CD4-positive, alpha-beta T cell treated with Interleukin-21 for 1 hour (primary cell): ENCODE data around the gene ABHD17A.

Experiments
- DNase-seq: peaks from one replicate; pipeline ENCODE4 v3.0.0-alpha.2; 2020

ABHD17A gene

GRCh38 chr19:1863328-1863637 is 22.0 kb downstream of the ABHD17A start, which contains the start of gene KLF16:
Gene KLF16, minus strand, starts transcription at chr19:1863579. Its CDS starts 82 bp downstream, at chr19:1863497.
- no peak for DNase-seq

- DNase-seq, result peak; percentile 71
Observed at GRCh38 chr19:1862424-1863327, 22.6 kb downstream of the ABHD17A start.

GRCh38 chr19:1862068-1862423 is 23.2 kb downstream of the ABHD17A start:
- DNase-seq, result no peak

- DNase-seq, result no peak
Observed at GRCh38 chr19:1861599-1862031, 23.7 kb downstream of the ABHD17A start.

- no peak for DNase-seq
Observed at GRCh38 chr19:1860821-1861598, 24.3 kb downstream of the ABHD17A start.

GRCh38 chr19:1860042-1860775 is 25.1 kb downstream of the ABHD17A start:
- peak; percentile 77 for DNase-seq

- DNase-seq, result no peak
Observed at GRCh38 chr19:1859331-1859781, 25.9 kb downstream of the ABHD17A start.

- no peak for DNase-seq
Observed at GRCh38 chr19:1858412-1859081, 26.7 kb downstream of the ABHD17A start.

GRCh38 chr19:1857648-1858326 is 27.5 kb downstream of the ABHD17A start:
- DNase-seq, result no peak

GRCh38 chr19:1856698-1857603 is 28.3 kb downstream of the ABHD17A start:
- DNase-seq, result peak; percentile 46

- DNase-seq, result no peak
Observed at GRCh38 chr19:1856345-1856697, 29.0 kb downstream of the ABHD17A start.

GRCh38 chr19:1855828-1856255 is 29.5 kb downstream of the ABHD17A start:
- peak; percentile 38 for DNase-seq

- peak; percentile 92 for DNase-seq
Observed at GRCh38 chr19:1855040-1855827, 30.1 kb downstream of the ABHD17A start.

- DNase-seq, result no peak
Observed at GRCh38 chr19:1854542-1855039, 30.7 kb downstream of the ABHD17A start.

- no peak for DNase-seq
Observed at GRCh38 chr19:1854039-1854541, 31.2 kb downstream of the ABHD17A start.

GRCh38 chr19:1853295-1854038 is 31.8 kb downstream of the ABHD17A start:
- peak; percentile 85 for DNase-seq

GRCh38 chr19:1852581-1853128 is 32.6 kb downstream of the ABHD17A start:
- DNase-seq, result no peak
